ENCODE data around the gene SMPDL3A. TPM values are rescaled to one million over a fixed set of nuclear protein-coding genes. Genes with fewer than 3 reads are reported as not detected.

SMPDL3A gene
- total and polyA plus RNA-seq, 2 of the 13 experiments (the other 11 are each of a cell fraction or from before 2014, with no cell fraction given) = 7.8 to 17.3 TPM

- TF ChIP-seq ZSCAN31 (CRISPR knock-in tag; IDR thresholded peaks at IDR 0.05; ENCODE audit: low read depth) (peak; percentile 78; the same call in 1 of the 2 replicates), KAT7 (CRISPR knock-in tag; IDR thresholded peaks at IDR 0.05; ENCODE audit: borderline replicate concordance) (peak; percentile 67), HBP1 (CRISPR knock-in tag; IDR thresholded peaks at IDR 0.05; ENCODE audit: low read depth) (0 out of 2 replicates have a peak, but pooled peaks have one; percentile 59), GABPA (IDR thresholded peaks at IDR 0.05; ENCODE audit: low read depth, low read length) (no peak), GABPA (CRISPR knock-in tag; IDR thresholded peaks at IDR 0.05; ENCODE audit: low read depth) (peak; percentile 64), LCORL (IDR thresholded peaks at IDR 0.05) (no peak), LCORL (CRISPR knock-in tag; IDR thresholded peaks at IDR 0.05) (peak; percentile 88), ATAD3A (CRISPR knock-in tag; IDR thresholded peaks at IDR 0.05) (no peak), ZNF496 (CRISPR knock-in tag; IDR thresholded peaks at IDR 0.05; ENCODE audit: insufficient replicate concordance) (no peak), ZNF746 (CRISPR knock-in tag; IDR thresholded peaks at IDR 0.05) (no peak), MEF2D (CRISPR knock-in tag; IDR thresholded peaks at IDR 0.05) (peak; percentile 87; the same call in 1 of the 2 replicates), SRY (CRISPR knock-in tag; IDR thresholded peaks at IDR 0.05) (no peak), SRSF9 (IDR thresholded peaks at IDR 0.05; ENCODE audit: borderline replicate concordance, insufficient read depth, low read depth, low read length, poor library complexity, severe bottlenecking) (no peak), MAZ (IDR thresholded peaks at IDR 0.05; ENCODE audit: borderline replicate concordance, low read depth, low read length) (peak; percentile 83; the same call in 1 of the 2 replicates), MAZ (CRISPR knock-in tag; IDR thresholded peaks at IDR 0.05; ENCODE audit: low read depth) (peak; percentile 79), ZFP1 (CRISPR knock-in tag; IDR thresholded peaks at IDR 0.05) (peak; percentile 30; the same call in 1 of the 2 replicates), ZNF331 (CRISPR knock-in tag; IDR thresholded peaks at IDR 0.05) (peak; percentile 83), FOXJ3 (CRISPR knock-in tag; IDR thresholded peaks at IDR 0.05; ENCODE audit: borderline replicate concordance) (peak; percentile 84; the same call in 1 of the 2 replicates), CBX1 (IDR thresholded peaks at IDR 0.05; ENCODE audit: low read depth) (peak; percentile 78)
- TF ChIP-seq, protein P1, sequence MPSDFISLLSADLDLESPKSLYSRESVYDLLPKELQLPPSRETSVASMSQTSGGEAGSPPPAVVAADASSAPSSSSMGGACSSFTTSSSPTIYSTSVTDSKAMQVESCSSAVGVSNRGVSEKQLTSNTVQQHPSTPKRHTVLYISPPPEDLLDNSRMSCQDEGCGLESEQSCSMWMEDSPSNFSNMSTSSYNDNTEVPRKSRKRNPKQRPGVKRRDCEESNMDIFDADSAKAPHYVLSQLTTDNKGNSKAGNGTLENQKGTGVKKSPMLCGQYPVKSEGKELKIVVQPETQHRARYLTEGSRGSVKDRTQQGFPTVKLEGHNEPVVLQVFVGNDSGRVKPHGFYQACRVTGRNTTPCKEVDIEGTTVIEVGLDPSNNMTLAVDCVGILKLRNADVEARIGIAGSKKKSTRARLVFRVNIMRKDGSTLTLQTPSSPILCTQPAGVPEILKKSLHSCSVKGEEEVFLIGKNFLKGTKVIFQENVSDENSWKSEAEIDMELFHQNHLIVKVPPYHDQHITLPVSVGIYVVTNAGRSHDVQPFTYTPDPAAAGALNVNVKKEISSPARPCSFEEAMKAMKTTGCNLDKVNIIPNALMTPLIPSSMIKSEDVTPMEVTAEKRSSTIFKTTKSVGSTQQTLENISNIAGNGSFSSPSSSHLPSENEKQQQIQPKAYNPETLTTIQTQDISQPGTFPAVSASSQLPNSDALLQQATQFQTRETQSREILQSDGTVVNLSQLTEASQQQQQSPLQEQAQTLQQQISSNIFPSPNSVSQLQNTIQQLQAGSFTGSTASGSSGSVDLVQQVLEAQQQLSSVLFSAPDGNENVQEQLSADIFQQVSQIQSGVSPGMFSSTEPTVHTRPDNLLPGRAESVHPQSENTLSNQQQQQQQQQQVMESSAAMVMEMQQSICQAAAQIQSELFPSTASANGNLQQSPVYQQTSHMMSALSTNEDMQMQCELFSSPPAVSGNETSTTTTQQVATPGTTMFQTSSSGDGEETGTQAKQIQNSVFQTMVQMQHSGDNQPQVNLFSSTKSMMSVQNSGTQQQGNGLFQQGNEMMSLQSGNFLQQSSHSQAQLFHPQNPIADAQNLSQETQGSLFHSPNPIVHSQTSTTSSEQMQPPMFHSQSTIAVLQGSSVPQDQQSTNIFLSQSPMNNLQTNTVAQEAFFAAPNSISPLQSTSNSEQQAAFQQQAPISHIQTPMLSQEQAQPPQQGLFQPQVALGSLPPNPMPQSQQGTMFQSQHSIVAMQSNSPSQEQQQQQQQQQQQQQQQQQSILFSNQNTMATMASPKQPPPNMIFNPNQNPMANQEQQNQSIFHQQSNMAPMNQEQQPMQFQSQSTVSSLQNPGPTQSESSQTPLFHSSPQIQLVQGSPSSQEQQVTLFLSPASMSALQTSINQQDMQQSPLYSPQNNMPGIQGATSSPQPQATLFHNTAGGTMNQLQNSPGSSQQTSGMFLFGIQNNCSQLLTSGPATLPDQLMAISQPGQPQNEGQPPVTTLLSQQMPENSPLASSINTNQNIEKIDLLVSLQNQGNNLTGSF (CRISPR knock-in tag; IDR thresholded peaks at IDR 0.05) = no peak
- TF ChIP-seq, protein P2, sequence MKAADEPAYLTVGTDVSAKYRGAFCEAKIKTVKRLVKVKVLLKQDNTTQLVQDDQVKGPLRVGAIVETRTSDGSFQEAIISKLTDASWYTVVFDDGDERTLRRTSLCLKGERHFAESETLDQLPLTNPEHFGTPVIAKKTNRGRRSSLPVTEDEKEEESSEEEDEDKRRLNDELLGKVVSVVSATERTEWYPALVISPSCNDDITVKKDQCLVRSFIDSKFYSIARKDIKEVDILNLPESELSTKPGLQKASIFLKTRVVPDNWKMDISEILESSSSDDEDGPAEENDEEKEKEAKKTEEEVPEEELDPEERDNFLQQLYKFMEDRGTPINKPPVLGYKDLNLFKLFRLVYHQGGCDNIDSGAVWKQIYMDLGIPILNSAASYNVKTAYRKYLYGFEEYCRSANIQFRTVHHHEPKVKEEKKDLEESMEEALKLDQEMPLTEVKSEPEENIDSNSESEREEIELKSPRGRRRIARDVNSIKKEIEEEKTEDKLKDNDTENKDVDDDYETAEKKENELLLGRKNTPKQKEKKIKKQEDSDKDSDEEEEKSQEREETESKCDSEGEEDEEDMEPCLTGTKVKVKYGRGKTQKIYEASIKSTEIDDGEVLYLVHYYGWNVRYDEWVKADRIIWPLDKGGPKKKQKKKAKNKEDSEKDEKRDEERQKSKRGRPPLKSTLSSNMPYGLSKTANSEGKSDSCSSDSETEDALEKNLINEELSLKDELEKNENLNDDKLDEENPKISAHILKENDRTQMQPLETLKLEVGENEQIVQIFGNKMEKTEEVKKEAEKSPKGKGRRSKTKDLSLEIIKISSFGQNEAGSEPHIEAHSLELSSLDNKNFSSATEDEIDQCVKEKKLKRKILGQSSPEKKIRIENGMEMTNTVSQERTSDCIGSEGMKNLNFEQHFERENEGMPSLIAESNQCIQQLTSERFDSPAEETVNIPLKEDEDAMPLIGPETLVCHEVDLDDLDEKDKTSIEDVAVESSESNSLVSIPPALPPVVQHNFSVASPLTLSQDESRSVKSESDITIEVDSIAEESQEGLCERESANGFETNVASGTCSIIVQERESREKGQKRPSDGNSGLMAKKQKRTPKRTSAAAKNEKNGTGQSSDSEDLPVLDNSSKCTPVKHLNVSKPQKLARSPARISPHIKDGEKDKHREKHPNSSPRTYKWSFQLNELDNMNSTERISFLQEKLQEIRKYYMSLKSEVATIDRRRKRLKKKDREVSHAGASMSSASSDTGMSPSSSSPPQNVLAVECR (CRISPR knock-in tag; IDR thresholded peaks at IDR 0.05; ENCODE audit: borderline replicate concordance) = peak; percentile 61; the same call in 1 of the 2 replicates
These were observed 9.1 kb downstream of the SMPDL3A start (continued) for GRCh38 chr6:122798099-122798641.
